Smooth muscle cell (in vitro differentiated cells): ENCODE measurements around the gene C1QTNF1. TPM values are rescaled to one million over a fixed set of nuclear protein-coding genes. Genes with fewer than 3 reads are reported as not detected.

Experiments used
- DNase-seq: peaks from one replicate; lab custom pipeline; 2025; ENCODE audit not compliant: unreplicated experiment; lab: John Stamatoyannopoulos, UW
- H2AFZ ChIP-seq: fragments of 200-600 bp; sonication (generic); 2 replicates; pipeline ENCODE4 v1.6.0; 2016; ENCODE audit warnings: antibody characterized with exemption, low read depth, mild to moderate bottlenecking
- H3F3A ChIP-seq: fragments of 200-600 bp; sonication (generic); 2 replicates; pipeline ENCODE4 v1.6.0; 2017; ENCODE audit warnings: antibody characterized with exemption, low read depth
- H3K27ac ChIP-seq: fragments of 200-600 bp; sonication (generic); 2 replicates; pipeline ENCODE4 v1.5.1; 2016; ENCODE audit warnings: low read depth, mild to moderate bottlenecking
- H3K27me3 ChIP-seq: fragments of 200-600 bp; sonication (generic); 2 replicates; pipeline ENCODE4 v1.6.1; 2016; ENCODE audit warnings: low read depth, mild to moderate bottlenecking
- H3K36me3 ChIP-seq: fragments of 200-600 bp; sonication (generic); 2 replicates; pipeline ENCODE4 v1.5.1; 2016; ENCODE audit warnings: low read depth
- H3K4me1 ChIP-seq: fragments of 200-600 bp; sonication (generic); 2 replicates; pipeline ENCODE4 v1.5.1; 2016; ENCODE audit warnings: low read depth
- H3K4me2 ChIP-seq: fragments of 200-600 bp; sonication (generic); 2 replicates; pipeline ENCODE4 v1.6.0; 2016; ENCODE audit warnings: mild to moderate bottlenecking
- H3K4me3 ChIP-seq: fragments of 200-600 bp; sonication (generic); 2 replicates; pipeline ENCODE4 v1.5.1; 2016; ENCODE audit warnings: mild to moderate bottlenecking
- H3K79me2 ChIP-seq: fragments of 200-600 bp; sonication (generic); 2 replicates; pipeline ENCODE4 v1.6.0; 2016; ENCODE audit warnings: low read depth, mild to moderate bottlenecking
- H3K9ac ChIP-seq: fragments of 200-600 bp; sonication (generic); 2 replicates; pipeline ENCODE4 v1.6.0; 2016; ENCODE audit warnings: low read depth
- H3K9me3 ChIP-seq: fragments of 200-600 bp; sonication (generic); replicated peaks from 2 replicates; pipeline ENCODE4 v1.5.1; 2016; ENCODE audit warnings: low read depth
- H4K20me1 ChIP-seq: fragments of 200-600 bp; sonication (generic); 2 replicates; pipeline ENCODE4 v1.6.0; 2016; ENCODE audit warnings: low read depth
- CTCF ChIP-seq: fragments of 200-600 bp; sonication (generic); IDR thresholded peaks from 2 replicates; pipeline ENCODE4 v1.5.1; 2017; ENCODE audit warnings: borderline replicate concordance, mild to moderate bottlenecking, antibody characterized with exemption; ENCODE audit not compliant: insufficient read depth, poor library complexity, severe bottlenecking
- WGBS: methylation state at CpG from one replicate; pipeline ENCODE4 v1.1.7; 2016; ENCODE audit warnings: low lambda C conversion rate; 5-methylcytosine and 5-hydroxymethylcytosine counted together
- polyA plus RNA-seq: library from polyadenylated mRNA; unstranded; fragments of >200 nt; fragmentation: Nextera tagmentation; extraction: Ambion mirVana; gene quantifications from 2 replicates; pipeline ENCODE4 v1.2.1, GENCODE V29; 2016
- total RNA-seq: library from RNA; depleted of rRNA; stranded (reverse); fragments of >200 nt; gene quantifications from 2 replicates; pipeline ENCODE4 v1.2.3, GENCODE V29; 2014

C1QTNF1 gene
- total and polyA plus RNA-seq, 2 experiments from 2014 or later: 5.7 to 9.4 TPM

GRCh38 chr17:79045001-79045729 lies 21.2 kb downstream of the C1QTNF1 start:
- no peaks in the 10 kb centered on the region for H3K36me3 ChIP-seq
- no peak overlapping the region for H3K27ac ChIP-seq
- H4K20me1 ChIP-seq: no peaks in the 10 kb centered on the region
- H3K4me2 ChIP-seq: no peak overlapping the region
- H3K4me3 ChIP-seq: no peak overlapping the region
- no peak for TF ChIP-seq CTCF
- H3K27me3 ChIP-seq: no peaks in the 10 kb centered on the region
- no peaks in the 10 kb centered on the region for H3K9me3 ChIP-seq
- peaks cover 6% of the 10 kb centered on the region for H3K4me1 ChIP-seq
- no peak for DNase-seq
- no peak overlapping the region for H3K9ac ChIP-seq
- WGBS: 77% methylated on average over 15 of the region's 15 CpGs
- no peaks in the 10 kb centered on the region for H3K79me2 ChIP-seq
- no peaks in the 10 kb centered on the region for H3F3A ChIP-seq
- H2AFZ ChIP-seq: no peak overlapping the region

DNA sequence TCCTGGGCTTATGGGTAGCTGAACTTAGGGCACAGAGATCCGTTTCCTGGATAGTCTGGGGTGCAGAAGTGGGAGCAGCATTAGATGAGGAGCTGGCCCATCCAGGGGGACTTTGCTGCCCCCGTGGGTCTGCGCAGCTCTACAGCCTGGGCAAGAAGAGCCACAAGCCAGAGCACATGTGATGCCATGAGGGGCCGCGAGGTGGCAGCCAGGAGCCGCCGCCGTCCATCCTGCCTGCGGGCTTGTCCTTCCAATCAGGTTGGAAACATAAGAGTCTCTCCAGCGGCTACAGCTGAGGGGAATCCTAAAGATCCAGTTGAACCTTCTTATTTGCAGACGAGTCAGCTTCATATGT lies 21.9 kb downstream of the C1QTNF1 start:
- TF ChIP-seq CTCF: peak; percentile 93
- WGBS: 6% methylated on average over 11 of the region's 11 CpGs
- Histone ChIP-seq H3K36me3 (no peaks in the 10 kb centered on the region), H3K4me2 (no peak overlapping the region), H3K27me3 (no peaks in the 10 kb centered on the region), H4K20me1 (no peaks in the 10 kb centered on the region), H3K27ac (no peak overlapping the region), H3K4me1 (peaks cover 6% of the 10 kb centered on the region), H3K9ac (no peak overlapping the region), H3K4me3 (no peak overlapping the region), H3K9me3 (no peaks in the 10 kb centered on the region), H3K79me2 (no peaks in the 10 kb centered on the region), H3F3A (no peaks in the 10 kb centered on the region), H2AFZ (no peak overlapping the region)
- peak; percentile 24 for DNase-seq

GRCh38 chr17:79046197-79046915 lies 22.4 kb downstream of the C1QTNF1 start:
- no peak for TF ChIP-seq CTCF
- H3K36me3 ChIP-seq: no peaks in the 10 kb centered on the region
- no peak overlapping the region for H3K4me3 ChIP-seq
- no peak overlapping the region for H2AFZ ChIP-seq
- 80% methylated on average over 25 of the region's 25 CpGs for WGBS
- H3K9ac ChIP-seq: no peak overlapping the region
- peaks cover 6% of the 10 kb centered on the region for H3K4me1 ChIP-seq
- no peak for DNase-seq
- H3K9me3 ChIP-seq: no peaks in the 10 kb centered on the region
- H4K20me1 ChIP-seq: no peaks in the 10 kb centered on the region
- H3F3A ChIP-seq: no peaks in the 10 kb centered on the region
- H3K27ac ChIP-seq: no peak overlapping the region
- H3K27me3 ChIP-seq: no peaks in the 10 kb centered on the region
- no peaks in the 10 kb centered on the region for H3K79me2 ChIP-seq
- no peak overlapping the region for H3K4me2 ChIP-seq
